ENCODE results near the gene PPAN.

- TF ChIP-seq CTCF (conservative IDR thresholded peaks at IDR 0.05) (no peak), ZFX (IDR thresholded peaks at IDR 0.05) (no peak)
Observed at GRCh38 chr19:10144361-10144760, 38.2 kb downstream of the PPAN start.
